ENCODE data around the gene NDUFAF8.

- TF ChIP-seq POLR2AphosphoS5 (IDR thresholded peaks at IDR 0.05) = no peak
- TF ChIP-seq CTCF (IDR thresholded peaks at IDR 0.05) = peak in 1 of 2 donors; percentile 13
- TF ChIP-seq EP300 (IDR thresholded peaks at IDR 0.05) = no peak
Observed at GRCh38 chr17:81230043-81230820, 8.9 kb upstream of the NDUFAF8 start.
